H9 (cell line): Measurements from ENCODE around the gene SELPLG. TPM values are rescaled to one million over a fixed set of nuclear protein-coding genes. Genes with fewer than 3 reads are reported as not detected.

Experiments
- DNase-seq: peaks from one replicate; pipeline ENCODE4 v3.0.0-alpha.2; 2017
- H2AFZ ChIP-seq: one replicate; pipeline ENCODE4 v1.6.1; 2013; ENCODE audit warnings: mild to moderate bottlenecking, low read length, control low read depth, moderate library complexity
- H2AK5ac ChIP-seq: 2 replicates; pipeline ENCODE4 v1.6.1; 2013; ENCODE audit warnings: low read length, control low read depth, mixed read lengths; ENCODE audit not compliant: insufficient read length
- H2BK120ac ChIP-seq: one replicate; pipeline ENCODE4 v1.6.1; 2013; ENCODE audit warnings: low read depth, mild to moderate bottlenecking, low read length, control low read depth, inconsistent platforms; ENCODE audit not compliant: poor library complexity, severe bottlenecking
- H2BK12ac ChIP-seq: 2 replicates; pipeline ENCODE4 v1.6.1; 2013; ENCODE audit warnings: low read length, control low read depth, mixed read lengths, low read depth; ENCODE audit not compliant: insufficient read length
- H2BK15ac ChIP-seq: 2 replicates; pipeline ENCODE4 v1.6.1; 2013; ENCODE audit warnings: low read depth, low read length, control low read depth
- H2BK20ac ChIP-seq: one replicate; pipeline ENCODE4 v1.6.1; 2013; ENCODE audit warnings: low read depth, mild to moderate bottlenecking, low read length, control low read depth, inconsistent platforms; ENCODE audit not compliant: poor library complexity, severe bottlenecking
- H2BK5ac ChIP-seq: 2 replicates; pipeline ENCODE4 v1.6.1; 2013; ENCODE audit warnings: low read length, control low read depth, mixed read lengths; ENCODE audit not compliant: insufficient read length
- H3K14ac ChIP-seq: 2 replicates; pipeline ENCODE4 v1.6.1; 2013; ENCODE audit warnings: low read length, control low read depth; ENCODE audit not compliant: insufficient read depth
- H3K18ac ChIP-seq: 2 replicates; pipeline ENCODE4 v1.6.1; 2013; ENCODE audit warnings: low read depth, mild to moderate bottlenecking, mixed read lengths, low read length, control low read depth; ENCODE audit not compliant: insufficient read length
- H3K23ac ChIP-seq: 2 replicates; pipeline ENCODE4 v1.6.1; 2013; ENCODE audit warnings: low read length, control low read depth, mixed read lengths, low read depth; ENCODE audit not compliant: insufficient read length
- H3K23me2 ChIP-seq: 2 replicates; pipeline ENCODE4 v1.6.1; 2013; ENCODE audit warnings: low read depth, mild to moderate bottlenecking, mixed read lengths, low read length, control low read depth; ENCODE audit not compliant: insufficient read length, poor library complexity, severe bottlenecking
- H3K27ac ChIP-seq: 2 replicates; pipeline ENCODE4 v1.5.1; 2013; ENCODE audit warnings: low read length, control low read depth, mixed read lengths, low read depth; ENCODE audit not compliant: insufficient read length
- H3K27me3 ChIP-seq: 2 replicates; pipeline ENCODE4 v1.6.1; 2013; ENCODE audit warnings: low read length, control low read depth, inconsistent platforms; ENCODE audit not compliant: insufficient read depth
- H3K4ac ChIP-seq: 2 replicates; pipeline ENCODE4 v1.6.1; 2013; ENCODE audit warnings: low read depth, mild to moderate bottlenecking, control low read depth, inconsistent platforms, low read length, moderate library complexity
- H3K4me1 ChIP-seq: 2 replicates; pipeline ENCODE4 v1.6.1; 2013; ENCODE audit warnings: low read length, control low read depth, inconsistent platforms; ENCODE audit not compliant: insufficient read depth
- H3K4me2 ChIP-seq: 2 replicates; pipeline ENCODE4 v1.6.1; 2013; ENCODE audit warnings: low read length, control low read depth, mixed read lengths; ENCODE audit not compliant: insufficient read length, insufficient read depth
- H3K56ac ChIP-seq: 2 replicates; pipeline ENCODE4 v1.6.1; 2013; ENCODE audit warnings: low read depth, mild to moderate bottlenecking, mixed read lengths, low read length, control low read depth; ENCODE audit not compliant: insufficient read length
- H3K79me1 ChIP-seq: 2 replicates; pipeline ENCODE4 v1.6.1; 2013; ENCODE audit warnings: low read depth, mild to moderate bottlenecking, moderate library complexity, low read length, control low read depth, inconsistent platforms; ENCODE audit not compliant: insufficient read depth, poor library complexity, severe bottlenecking
- H3K79me2 ChIP-seq: 2 replicates; pipeline ENCODE4 v1.6.1; 2013; ENCODE audit warnings: low read length, control low read depth, inconsistent platforms; ENCODE audit not compliant: insufficient read depth
- H3K9ac ChIP-seq: 2 replicates; pipeline ENCODE4 v1.6.1; 2013; ENCODE audit warnings: low read length, control low read depth, mixed read lengths; ENCODE audit not compliant: insufficient read length; ENCODE audit errors: extremely low read depth
- H3K9me3 ChIP-seq: one replicate; pipeline ENCODE4 v1.6.1; 2013; ENCODE audit warnings: low read depth, low read length, inconsistent platforms; ENCODE audit not compliant: control insufficient read depth
- H3T11ph ChIP-seq: one replicate; pipeline ENCODE4 v1.6.1; 2013; ENCODE audit warnings: mild to moderate bottlenecking, low read length, control low read depth, inconsistent platforms
- H4K20me1 ChIP-seq: one replicate; pipeline ENCODE4 v1.6.1; 2013; ENCODE audit not compliant: control insufficient read depth, insufficient read length, insufficient read depth
- H4K5ac ChIP-seq: 2 replicates; pipeline ENCODE4 v1.6.1; 2013; ENCODE audit warnings: low read depth, mild to moderate bottlenecking, mixed read lengths, low read length, control low read depth; ENCODE audit not compliant: insufficient read length
- H4K8ac ChIP-seq: replicated peaks from 2 replicates; pipeline ENCODE4 v1.6.1; 2013; ENCODE audit warnings: low read length, control low read depth, mixed read lengths, low read depth; ENCODE audit not compliant: insufficient read length
- H4K91ac ChIP-seq: 2 replicates; pipeline ENCODE4 v1.6.1; 2013; ENCODE audit warnings: low read depth, mild to moderate bottlenecking, moderate library complexity, mixed read lengths, low read length, control low read depth; ENCODE audit not compliant: insufficient read length
- H3K27ac Mint-ChIP-seq, 3 experiments: 2 replicates in 2 of 3; 3 replicates in 1 of 3; pipeline ENCODE4 v1.8.0; 2020 to 2021; ENCODE audit warnings: mixed read lengths in 3 of 3, mild to moderate bottlenecking in 1 of 3, moderate library complexity in 1 of 3
- H3K27me3 Mint-ChIP-seq: 2 replicates; pipeline ENCODE4 v1.8.0; 2021; ENCODE audit warnings: low read depth, mild to moderate bottlenecking, moderate library complexity, mixed read lengths
- H3K36me3 Mint-ChIP-seq, 3 experiments: 2 replicates in 2 of 3; 3 replicates in 1 of 3; pipeline ENCODE4 v1.8.0; 2020 to 2021; ENCODE audit warnings: low read depth in 3 of 3, mixed read lengths in 3 of 3; ENCODE audit not compliant: insufficient read depth in 1 of 3
- H3K4me1 Mint-ChIP-seq, 2 experiments: 2 replicates each; pipeline ENCODE4 v1.8.0; 2020; ENCODE audit warnings: mixed read lengths in 2 of 2
- H3K4me3 Mint-ChIP-seq, 2 experiments: 2 replicates in 1 of 2; 3 replicates in 1 of 2; pipeline ENCODE4 v1.8.0; 2020 to 2021; ENCODE audit warnings: mild to moderate bottlenecking in 2 of 2, mixed read lengths in 2 of 2, moderate library complexity in 1 of 2
- H3K9me3 Mint-ChIP-seq, 2 experiments: 2 replicates in 1 of 2; 3 replicates in 1 of 2; pipeline ENCODE4 v1.8.0; 2020; ENCODE audit warnings: mild to moderate bottlenecking in 2 of 2, mixed read lengths in 2 of 2, moderate library complexity in 1 of 2
- WGBS: extraction: QIAGEN DNeasy Blood & Tissue Kit; methylation state at CpG from one replicate; pipeline ENCODE4 v1.1.7; 2013; ENCODE audit warnings: missing lambda C conversion rate, low lambda C conversion rate, mixed read lengths; ENCODE audit not compliant: insufficient read length; ENCODE audit errors: extremely low coverage; 5-methylcytosine and 5-hydroxymethylcytosine counted together
- total RNA-seq: library from RNA; stranded (reverse); gene quantifications from 2 replicates; pipeline ENCODE4 v1.2.1, GENCODE V29; 2021
- TF ChIP-seq, protein P1 (sequence below): fragments of 200-600 bp; sonication (generic); conservative IDR thresholded peaks from 3 replicates; pipeline ENCODE4 v1.8.0; 2021; ENCODE audit warnings: antibody characterized with exemption, mild to moderate bottlenecking

Gene SELPLG
- total RNA-seq, 1 experiment from 2014 or later: 0.15 TPM

DNA sequence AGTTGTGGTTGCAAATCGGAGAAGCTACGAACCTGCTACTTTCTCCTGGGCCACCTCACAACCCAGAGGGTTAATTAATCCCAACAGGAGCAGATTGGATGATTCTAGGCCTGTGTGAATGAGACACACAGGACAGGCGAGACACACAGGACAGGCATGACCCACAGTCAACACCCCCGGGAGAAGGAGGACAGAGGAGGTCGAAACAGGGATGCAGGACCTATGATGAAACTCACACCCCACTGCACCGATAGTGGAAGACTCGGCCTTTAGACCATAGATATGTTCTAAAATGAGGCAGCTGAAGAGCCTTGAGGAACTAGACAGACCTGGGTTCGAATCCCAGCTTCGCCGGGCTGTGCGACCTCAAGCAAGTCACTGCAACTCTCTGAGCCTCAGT is 47.4 kb downstream of the SELPLG start:
- no peak overlapping the region for H2BK5ac ChIP-seq
- H3K9me3 Mint-ChIP-seq: no peaks in the 10 kb centered on the region
- no CpG with 5 or more reads among the region's 11 CpGs for WGBS
- TF ChIP-seq, protein P1, sequence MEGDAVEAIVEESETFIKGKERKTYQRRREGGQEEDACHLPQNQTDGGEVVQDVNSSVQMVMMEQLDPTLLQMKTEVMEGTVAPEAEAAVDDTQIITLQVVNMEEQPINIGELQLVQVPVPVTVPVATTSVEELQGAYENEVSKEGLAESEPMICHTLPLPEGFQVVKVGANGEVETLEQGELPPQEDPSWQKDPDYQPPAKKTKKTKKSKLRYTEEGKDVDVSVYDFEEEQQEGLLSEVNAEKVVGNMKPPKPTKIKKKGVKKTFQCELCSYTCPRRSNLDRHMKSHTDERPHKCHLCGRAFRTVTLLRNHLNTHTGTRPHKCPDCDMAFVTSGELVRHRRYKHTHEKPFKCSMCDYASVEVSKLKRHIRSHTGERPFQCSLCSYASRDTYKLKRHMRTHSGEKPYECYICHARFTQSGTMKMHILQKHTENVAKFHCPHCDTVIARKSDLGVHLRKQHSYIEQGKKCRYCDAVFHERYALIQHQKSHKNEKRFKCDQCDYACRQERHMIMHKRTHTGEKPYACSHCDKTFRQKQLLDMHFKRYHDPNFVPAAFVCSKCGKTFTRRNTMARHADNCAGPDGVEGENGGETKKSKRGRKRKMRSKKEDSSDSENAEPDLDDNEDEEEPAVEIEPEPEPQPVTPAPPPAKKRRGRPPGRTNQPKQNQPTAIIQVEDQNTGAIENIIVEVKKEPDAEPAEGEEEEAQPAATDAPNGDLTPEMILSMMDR: no peak
- no peak overlapping the region for H2BK20ac ChIP-seq
- H3K4me2 ChIP-seq: no peak overlapping the region
- no peak overlapping the region for H3K56ac ChIP-seq
- peak overlapping the region in 1 of 3 experiments; percentile 49; a peak in 1 of 7 replicates for H3K27ac Mint-ChIP-seq
- H3K4me3 Mint-ChIP-seq: no peak overlapping the region
- no peak overlapping the region for H3K9ac ChIP-seq
- H3K27me3 ChIP-seq: no peaks in the 10 kb centered on the region
- H2BK15ac ChIP-seq: no peak overlapping the region
- H3K14ac ChIP-seq: no peak overlapping the region
- H3T11ph ChIP-seq: no peak overlapping the region
- no peaks in the 10 kb centered on the region for H3K4me1 ChIP-seq
- no peak overlapping the region for H3K4ac ChIP-seq
- H3K79me2 ChIP-seq: no peaks in the 10 kb centered on the region
- no peaks in the 10 kb centered on the region for H3K36me3 Mint-ChIP-seq
- no peaks in the 10 kb centered on the region for H3K27me3 Mint-ChIP-seq
- no peak for DNase-seq
- no peak overlapping the region for H3K23ac ChIP-seq
- H2BK12ac ChIP-seq: no peak overlapping the region
- no peak overlapping the region for H3K27ac ChIP-seq
- no peaks in the 10 kb centered on the region for H4K20me1 ChIP-seq
- H2BK120ac ChIP-seq: no peak overlapping the region
- no peak overlapping the region for H4K91ac ChIP-seq
- H3K79me1 ChIP-seq: no peaks in the 10 kb centered on the region
- no peak overlapping the region for H4K5ac ChIP-seq
- H3K4me1 Mint-ChIP-seq: peaks cover 12 to 33% of the 10 kb centered on the region in 2 experiments
- peak overlapping the region; percentile 68 for H4K8ac ChIP-seq
- H3K23me2 ChIP-seq: no peaks in the 10 kb centered on the region
- H2AFZ ChIP-seq: no peak overlapping the region
- no peaks in the 10 kb centered on the region for H3K9me3 ChIP-seq
- no peak overlapping the region for H2AK5ac ChIP-seq
- H3K18ac ChIP-seq: no peak overlapping the region
